Hepatocyte (in vitro differentiated cells): ENCODE results near the gene LRRC14B.

Source experiments
- EZH2 ChIP-seq: fragments of 200-600 bp; sonication (generic); IDR thresholded peaks from 2 replicates; pipeline ENCODE4 v1.6.1; 2016; ENCODE audit warnings: antibody characterized with exemption, mild to moderate bottlenecking, borderline replicate concordance
- TF ChIP-seq, protein P1 (sequence below): fragments of 200-600 bp; sonication (generic); IDR thresholded peaks from 2 replicates; pipeline ENCODE4 v1.5.1; 2016; ENCODE audit warnings: antibody characterized with exemption, mild to moderate bottlenecking; ENCODE audit not compliant: poor library complexity

DNA sequence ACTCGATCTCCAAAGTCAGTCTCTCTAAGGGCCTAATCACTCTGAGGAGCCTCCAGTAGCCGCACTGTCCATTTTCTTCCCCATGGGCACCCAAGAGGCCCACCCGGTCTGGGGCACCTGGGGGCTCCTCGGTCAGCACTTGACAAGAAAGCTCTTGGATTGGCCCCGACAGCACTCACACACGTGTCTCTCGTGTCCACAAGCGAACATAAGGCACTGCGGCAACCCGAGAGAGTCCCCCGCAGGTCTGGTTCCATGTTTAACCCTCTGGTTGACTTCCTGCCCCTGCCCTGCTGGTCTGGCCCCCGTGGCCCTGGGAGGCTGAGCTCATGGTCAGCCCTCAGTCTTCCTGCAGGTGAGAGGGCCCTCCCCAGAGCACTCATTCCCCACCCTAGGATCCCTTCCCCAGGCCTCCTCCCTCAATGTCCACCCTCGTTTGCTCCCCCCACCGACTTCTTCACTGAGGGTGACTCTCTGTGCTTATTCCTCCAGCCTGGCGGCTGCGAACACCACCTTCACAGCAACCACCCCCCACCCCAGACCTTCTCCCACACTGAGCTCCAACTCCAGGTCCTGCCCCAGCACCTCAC, 16.3 kb upstream of the LRRC14B start:
- TF ChIP-seq, protein P1, sequence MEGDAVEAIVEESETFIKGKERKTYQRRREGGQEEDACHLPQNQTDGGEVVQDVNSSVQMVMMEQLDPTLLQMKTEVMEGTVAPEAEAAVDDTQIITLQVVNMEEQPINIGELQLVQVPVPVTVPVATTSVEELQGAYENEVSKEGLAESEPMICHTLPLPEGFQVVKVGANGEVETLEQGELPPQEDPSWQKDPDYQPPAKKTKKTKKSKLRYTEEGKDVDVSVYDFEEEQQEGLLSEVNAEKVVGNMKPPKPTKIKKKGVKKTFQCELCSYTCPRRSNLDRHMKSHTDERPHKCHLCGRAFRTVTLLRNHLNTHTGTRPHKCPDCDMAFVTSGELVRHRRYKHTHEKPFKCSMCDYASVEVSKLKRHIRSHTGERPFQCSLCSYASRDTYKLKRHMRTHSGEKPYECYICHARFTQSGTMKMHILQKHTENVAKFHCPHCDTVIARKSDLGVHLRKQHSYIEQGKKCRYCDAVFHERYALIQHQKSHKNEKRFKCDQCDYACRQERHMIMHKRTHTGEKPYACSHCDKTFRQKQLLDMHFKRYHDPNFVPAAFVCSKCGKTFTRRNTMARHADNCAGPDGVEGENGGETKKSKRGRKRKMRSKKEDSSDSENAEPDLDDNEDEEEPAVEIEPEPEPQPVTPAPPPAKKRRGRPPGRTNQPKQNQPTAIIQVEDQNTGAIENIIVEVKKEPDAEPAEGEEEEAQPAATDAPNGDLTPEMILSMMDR, result no peak
- TF ChIP-seq EZH2, result no peak
